Cardiac fibroblast (primary cell): Measurements from ENCODE around the gene MAN1A1.

ENCODE experiments used
- DNase-seq, 2 donors: peaks; one replicate each; pipeline versions ENCODE4 v3.0.0 to v3.0.0-alpha.2; 2010; ENCODE audit warnings: low read depth in 2 of 2
- H3K4me3 ChIP-seq, 2 donors: replicated peaks in 1 of 2; 1 replicate in 1 of 2; 2 replicates in 1 of 2; pipeline ENCODE4 v1.5.1; 2011; ENCODE audit warnings: low read depth in 2 of 2, low read length in 2 of 2, mild to moderate bottlenecking in 2 of 2, moderate library complexity in 1 of 2
- CTCF ChIP-seq: IDR thresholded peaks from one replicate; pipeline ENCODE4 v1.5.1; 2011; ENCODE audit warnings: low read depth, mild to moderate bottlenecking, low read length, inconsistent platforms

Gene MAN1A1

DNA sequence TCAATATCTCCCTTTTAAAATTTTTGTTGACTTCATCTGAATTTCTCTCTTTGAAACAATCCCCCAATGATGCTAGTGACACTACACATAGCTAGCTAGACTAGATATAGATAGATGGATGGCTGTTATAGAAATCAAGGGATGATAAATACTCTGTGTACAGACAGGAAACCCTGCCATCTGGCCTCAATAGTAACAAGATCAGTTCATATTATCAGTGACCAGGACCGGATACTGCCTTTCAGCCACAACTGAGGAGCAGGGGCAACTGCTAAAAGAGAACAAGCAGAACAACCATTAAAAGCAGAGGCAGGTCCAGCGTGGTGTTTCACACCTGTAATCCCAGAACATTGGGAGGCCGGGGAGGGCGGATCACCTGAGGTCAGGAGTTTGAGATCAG is 152.8 kb downstream of the MAN1A1 start:
- no peak for TF ChIP-seq CTCF
- H3K4me3 ChIP-seq = no peak overlapping the region
- DNase-seq = no peak

- no peak for TF ChIP-seq CTCF
- no peak overlapping the region for H3K4me3 ChIP-seq
- no peak for DNase-seq
Observed at GRCh38 chr6:119195848-119196247, 153.7 kb downstream of the MAN1A1 start.

- no peak for TF ChIP-seq CTCF
Observed at GRCh38 chr6:119195204-119195603, 154.4 kb downstream of the MAN1A1 start.

DNA sequence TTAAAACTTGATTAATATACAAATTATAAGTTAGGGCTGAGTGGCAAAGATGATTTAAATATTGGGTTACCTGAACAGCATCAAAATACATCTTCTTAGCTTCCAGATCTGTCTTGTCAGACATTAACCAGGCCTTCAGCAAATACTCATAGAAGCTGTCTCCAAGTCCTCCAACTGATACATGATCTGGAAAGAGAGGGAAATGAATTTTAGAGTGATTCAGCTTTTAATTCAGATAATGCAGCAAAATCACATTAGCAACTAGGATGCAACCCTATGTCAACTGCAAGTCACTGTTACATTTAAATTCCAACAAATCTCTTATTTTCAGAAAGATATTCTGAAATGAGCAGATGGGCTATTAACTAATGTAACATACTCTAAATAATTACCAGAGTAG is 155.9 kb downstream of the MAN1A1 start:
- H3K4me3 ChIP-seq = no peak overlapping the region
- no peak for DNase-seq
- TF ChIP-seq CTCF = no peak

More at GRCh38 chr6:119195204-119195603, 154.4 kb downstream of the MAN1A1 start:
- no peak overlapping the region for H3K4me3 ChIP-seq
- no peak for DNase-seq

DNA sequence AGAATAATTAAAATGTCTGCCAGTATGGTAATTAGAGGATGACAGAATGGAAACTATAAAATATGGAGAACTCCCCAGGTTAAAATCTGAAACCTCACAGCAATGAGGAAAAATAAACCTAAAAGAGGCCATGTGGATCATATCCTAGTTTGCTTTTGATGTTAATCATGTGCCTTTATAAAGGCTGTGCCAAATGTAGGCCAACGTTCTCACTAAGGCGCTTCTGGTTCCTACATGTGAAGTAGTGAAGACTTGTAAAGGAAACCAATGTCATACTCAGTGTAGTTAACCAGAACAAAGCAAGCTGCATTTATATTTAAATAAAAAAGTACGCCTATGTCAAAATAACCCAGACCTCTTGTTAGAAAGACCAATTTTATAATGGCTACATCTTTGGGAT is 157.4 kb downstream of the MAN1A1 start:
- TF ChIP-seq CTCF = no peak
- H3K4me3 ChIP-seq = no peak overlapping the region
- DNase-seq = no peak

- H3K4me3 ChIP-seq = no peak overlapping the region
- no peak for TF ChIP-seq CTCF
- no peak for DNase-seq
Observed at GRCh38 chr6:119190176-119190575, 159.4 kb downstream of the MAN1A1 start.

DNA sequence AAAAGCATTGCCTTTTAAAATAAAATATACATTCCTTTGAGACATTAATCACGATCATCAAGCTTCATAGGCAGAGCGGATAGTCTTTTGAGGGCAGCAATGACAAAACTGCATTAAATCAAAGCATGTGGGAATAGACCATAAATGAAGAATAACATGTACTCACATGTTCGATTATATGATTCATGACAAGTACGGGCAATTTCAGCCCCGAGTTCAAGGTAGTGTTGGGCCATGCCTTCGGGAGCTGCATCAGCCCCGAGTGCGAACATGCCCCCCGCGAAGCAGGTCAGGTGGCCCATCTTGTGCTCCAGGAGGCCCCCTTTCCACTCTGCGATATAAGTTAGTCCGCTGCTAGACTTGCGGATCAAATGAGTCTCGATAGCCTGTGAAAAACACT is 160.1 kb downstream of the MAN1A1 start:
- DNase-seq = no peak
- TF ChIP-seq CTCF = no peak
- H3K4me3 ChIP-seq = no peak overlapping the region
